ENCODE results near the gene CDH1.
"Not testable (repeated sequence)": the region's sequence is repeated elsewhere in the genome, so short reads cannot be mapped to it uniquely, and the experiment has no call there.

CDH1 gene

DNA sequence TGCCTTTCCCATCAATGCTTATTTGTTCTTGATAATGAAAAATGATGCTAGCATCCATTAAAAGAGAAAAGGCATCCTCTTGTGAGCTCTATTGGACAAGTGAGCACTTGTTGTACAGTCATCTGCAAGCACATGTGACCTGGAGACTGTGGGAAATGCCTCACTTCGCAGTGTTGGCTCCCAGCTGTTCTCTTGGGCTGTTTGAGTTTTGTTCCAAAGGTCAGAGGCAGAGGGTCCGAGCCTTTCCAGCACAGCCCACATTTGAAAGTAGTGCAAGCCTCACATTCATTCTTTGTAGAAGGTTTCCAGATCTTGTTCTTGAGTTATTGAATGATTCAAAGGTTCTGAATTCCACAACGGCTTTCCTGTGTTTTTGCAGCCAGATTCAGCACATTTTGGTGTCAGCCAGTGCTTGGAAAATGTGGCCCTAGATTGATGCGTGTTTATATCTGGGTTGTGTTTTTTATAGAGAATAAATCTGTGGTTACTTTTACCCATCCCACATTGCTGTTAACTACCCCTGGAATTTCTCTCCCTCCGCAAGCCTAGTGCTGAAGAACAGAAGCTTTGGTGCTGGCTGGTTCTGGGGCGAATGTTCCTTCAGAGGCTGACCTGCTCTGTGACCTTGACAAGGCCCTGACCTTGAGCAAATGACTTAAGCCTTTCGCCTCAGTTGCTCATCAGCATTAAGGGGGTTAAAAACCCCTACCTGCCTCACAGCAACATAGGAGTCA, 49.8 kb downstream of the CDH1 start:
- no CpG with 5 or more reads among the region's 7 CpGs for WGBS (ENCODE audit: extremely low coverage, insufficient coverage, low lambda C conversion rate)
- H3K27ac ChIP-seq (ENCODE audit: low read depth, low read length), result no peak overlapping the region

DNA sequence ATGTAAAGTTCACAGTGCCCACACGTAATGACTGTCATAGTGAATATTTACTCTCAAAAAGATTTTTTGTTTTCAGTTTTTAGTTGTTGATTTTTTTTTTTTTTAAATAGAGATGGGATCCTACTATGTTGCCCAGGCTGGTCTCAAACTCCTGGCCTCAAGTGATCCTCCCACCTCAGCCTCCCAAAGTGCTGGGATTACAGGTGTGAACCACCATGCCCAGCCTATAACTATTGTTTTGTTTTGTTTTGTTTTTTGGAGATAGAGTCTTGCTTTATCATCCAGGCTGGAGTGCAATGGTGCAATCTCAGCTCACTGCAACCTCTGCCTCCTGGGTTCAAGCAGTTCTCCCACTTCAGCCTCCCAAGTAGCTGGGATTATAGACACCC, 50.3 kb downstream of the CDH1 start:
- not testable (repeated sequence) for H3K4me1 ChIP-seq (ENCODE audit: control insufficient read depth, low read depth, low read length); H3K79me1 ChIP-seq (ENCODE audit: low read length); H2AK5ac ChIP-seq (ENCODE audit: low read length); H3K4me2 ChIP-seq (ENCODE audit: low read length); H3K27me3 ChIP-seq (ENCODE audit: insufficient read depth, low read length, poor library complexity); H2BK15ac ChIP-seq (replicated peaks; ENCODE audit: low read depth); H3K4me3 ChIP-seq (ENCODE audit: low read length); H3K36me3 ChIP-seq (ENCODE audit: control insufficient read depth, insufficient read depth, low read length); H3K23ac ChIP-seq (ENCODE audit: low read length); H2BK5ac ChIP-seq (ENCODE audit: low read length); H3K9ac ChIP-seq (ENCODE audit: low read length); H2BK120ac ChIP-seq (ENCODE audit: low read depth, low read length); H3K18ac ChIP-seq (ENCODE audit: low read length); H3K56ac ChIP-seq (ENCODE audit: low read length); H4K8ac ChIP-seq (ENCODE audit: low read depth, low read length); H3K4ac ChIP-seq (ENCODE audit: low read depth, low read length); DNase-seq; H3K27ac ChIP-seq (ENCODE audit: low read depth, low read length); H4K5ac ChIP-seq (ENCODE audit: low read length); H3K79me2 ChIP-seq (ENCODE audit: control insufficient read depth, insufficient read depth, low read length)
- WGBS (ENCODE audit: extremely low coverage, insufficient coverage, low lambda C conversion rate), result no CpG with 5 or more reads among the region's 1 CpG

More for the DNA sequence above, 49.8 kb downstream of the CDH1 start:
- H3K36me3 ChIP-seq (ENCODE audit: control insufficient read depth, insufficient read depth, low read length), result no peaks in the 10 kb centered on the region
- peaks cover 1% of the 10 kb centered on the region for H3K79me2 ChIP-seq (ENCODE audit: control insufficient read depth, insufficient read depth, low read length)
- no peak overlapping the region for H3K9ac ChIP-seq (ENCODE audit: low read length)
- no peak overlapping the region for H2BK15ac ChIP-seq (replicated peaks; ENCODE audit: low read depth)
- H4K8ac ChIP-seq (ENCODE audit: low read depth, low read length), result no peak overlapping the region
- H2AK5ac ChIP-seq (ENCODE audit: low read length), result no peak overlapping the region
- no peaks in the 10 kb centered on the region for H3K27me3 ChIP-seq (ENCODE audit: insufficient read depth, low read length, poor library complexity)
- H3K56ac ChIP-seq (ENCODE audit: low read length), result no peak overlapping the region
- no peak for DNase-seq
- no peak overlapping the region for H2BK120ac ChIP-seq (ENCODE audit: low read depth, low read length)
- no peak overlapping the region for H4K5ac ChIP-seq (ENCODE audit: low read length)
- H3K4ac ChIP-seq (ENCODE audit: low read depth, low read length), result no peak overlapping the region
- H3K79me1 ChIP-seq (ENCODE audit: low read length), result no peaks in the 10 kb centered on the region
- H3K4me3 ChIP-seq (ENCODE audit: low read length), result no peak overlapping the region
- no peak overlapping the region for H3K18ac ChIP-seq (ENCODE audit: low read length)
- H3K4me2 ChIP-seq (ENCODE audit: low read length), result no peak overlapping the region
- peaks cover 9% of the 10 kb centered on the region for H3K4me1 ChIP-seq (ENCODE audit: control insufficient read depth, low read depth, low read length)
- no peak overlapping the region for H2BK5ac ChIP-seq (ENCODE audit: low read length)
- no peak overlapping the region for H3K23ac ChIP-seq (ENCODE audit: low read length)

DNA sequence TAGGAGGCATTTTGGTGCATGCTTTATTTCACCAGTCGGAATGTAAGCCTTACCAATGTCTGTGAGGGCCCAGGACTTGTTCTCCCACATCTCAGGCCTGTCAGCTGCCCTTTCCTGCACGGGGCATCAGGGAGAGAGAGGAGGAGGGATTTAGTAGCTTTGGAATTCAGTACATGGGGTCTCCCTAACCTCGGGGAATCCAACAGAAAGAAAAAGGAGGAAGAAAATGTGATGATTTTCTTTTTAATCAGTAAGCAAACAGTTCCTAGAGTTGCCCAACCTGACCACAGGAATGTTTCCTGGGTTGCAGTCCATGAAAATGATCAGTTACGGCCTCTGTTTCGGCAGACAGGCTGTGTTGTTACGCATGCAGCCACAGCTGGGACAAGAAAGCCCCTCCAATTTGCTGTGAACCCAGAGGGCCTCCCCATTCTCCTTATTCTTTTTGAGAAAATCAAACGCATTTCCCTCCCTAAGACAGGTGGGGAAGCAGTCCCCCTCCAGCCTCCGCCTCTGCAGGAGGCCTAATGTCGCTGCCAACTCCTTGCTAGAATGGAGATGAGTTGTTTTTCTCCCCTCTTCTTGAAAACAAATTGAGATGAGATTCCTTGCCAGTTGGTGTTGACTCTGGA, 53.2 kb downstream of the CDH1 start:
- no peak overlapping the region for H2BK5ac ChIP-seq (ENCODE audit: low read length)
- no peaks in the 10 kb centered on the region for H3K36me3 ChIP-seq (ENCODE audit: control insufficient read depth, insufficient read depth, low read length)
- H3K4me2 ChIP-seq (ENCODE audit: low read length), result no peak overlapping the region
- no peak overlapping the region for H4K8ac ChIP-seq (ENCODE audit: low read depth, low read length)
- no peak overlapping the region for H2BK15ac ChIP-seq (replicated peaks; ENCODE audit: low read depth)
- no peak overlapping the region for H3K4ac ChIP-seq (ENCODE audit: low read depth, low read length)
- peak overlapping the region; percentile 71 for H3K56ac ChIP-seq (ENCODE audit: low read length)
- H3K4me3 ChIP-seq (ENCODE audit: low read length), result no peak overlapping the region
- H3K27me3 ChIP-seq (ENCODE audit: insufficient read depth, low read length, poor library complexity), result no peaks in the 10 kb centered on the region
- H3K18ac ChIP-seq (ENCODE audit: low read length), result no peak overlapping the region
- H3K27ac ChIP-seq (ENCODE audit: low read depth, low read length), result peak overlapping the region; percentile 17
- H4K5ac ChIP-seq (ENCODE audit: low read length), result no peak overlapping the region
- H3K4me1 ChIP-seq (ENCODE audit: control insufficient read depth, low read depth, low read length), result peaks cover 9% of the 10 kb centered on the region
- H3K9ac ChIP-seq (ENCODE audit: low read length), result peak overlapping the region; percentile 16
- H3K79me1 ChIP-seq (ENCODE audit: low read length), result peaks cover 1% of the 10 kb centered on the region
- no CpG with 5 or more reads among the region's 9 CpGs for WGBS (ENCODE audit: extremely low coverage, insufficient coverage, low lambda C conversion rate)
- peaks cover 1% of the 10 kb centered on the region for H3K79me2 ChIP-seq (ENCODE audit: control insufficient read depth, insufficient read depth, low read length)
- no peak overlapping the region for H2BK120ac ChIP-seq (ENCODE audit: low read depth, low read length)
- no peak overlapping the region for H3K23ac ChIP-seq (ENCODE audit: low read length)
- no peak overlapping the region for H2AK5ac ChIP-seq (ENCODE audit: low read length)
- peak; percentile 45 for DNase-seq

DNA sequence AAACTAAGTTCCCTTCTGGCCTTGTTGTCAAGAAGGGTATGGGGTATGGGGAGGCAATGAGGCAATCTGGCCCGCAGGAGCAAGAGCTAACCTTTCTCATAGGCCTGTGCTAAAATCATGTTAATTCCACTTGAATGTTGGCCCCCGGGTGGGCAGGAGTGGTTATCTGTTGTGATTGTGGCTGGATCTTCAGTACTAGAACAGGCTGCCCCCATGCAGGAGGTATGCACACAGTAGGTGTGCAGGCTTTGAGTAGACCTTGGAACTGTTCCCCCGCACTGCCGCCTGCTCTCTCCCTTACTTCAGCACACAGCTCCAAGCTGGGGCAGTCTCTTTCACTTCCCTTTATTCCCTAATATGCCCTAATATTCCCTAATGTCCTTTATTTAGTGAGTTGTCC, 53.9 kb downstream of the CDH1 start:
- no peak overlapping the region for H3K4me3 ChIP-seq (ENCODE audit: low read length)
- H3K23ac ChIP-seq (ENCODE audit: low read length), result no peak overlapping the region
- no peak overlapping the region for H3K18ac ChIP-seq (ENCODE audit: low read length)
- peak overlapping the region; percentile 17 for H3K27ac ChIP-seq (ENCODE audit: low read depth, low read length)
- no peak overlapping the region for H2BK120ac ChIP-seq (ENCODE audit: low read depth, low read length)
- no peak overlapping the region for H4K5ac ChIP-seq (ENCODE audit: low read length)
- H3K79me2 ChIP-seq (ENCODE audit: control insufficient read depth, insufficient read depth, low read length), result peaks cover 1% of the 10 kb centered on the region
- H4K8ac ChIP-seq (ENCODE audit: low read depth, low read length), result no peak overlapping the region
- H3K4ac ChIP-seq (ENCODE audit: low read depth, low read length), result no peak overlapping the region
- H2BK15ac ChIP-seq (replicated peaks; ENCODE audit: low read depth), result no peak overlapping the region
- no CpG with 5 or more reads among the region's 4 CpGs for WGBS (ENCODE audit: extremely low coverage, insufficient coverage, low lambda C conversion rate)
- peaks cover 9% of the 10 kb centered on the region for H3K4me1 ChIP-seq (ENCODE audit: control insufficient read depth, low read depth, low read length)
- H2AK5ac ChIP-seq (ENCODE audit: low read length), result no peak overlapping the region
- H3K9ac ChIP-seq (ENCODE audit: low read length), result peak overlapping the region; percentile 16
- no peaks in the 10 kb centered on the region for H3K27me3 ChIP-seq (ENCODE audit: insufficient read depth, low read length, poor library complexity)
- H2BK5ac ChIP-seq (ENCODE audit: low read length), result no peak overlapping the region
- H3K36me3 ChIP-seq (ENCODE audit: control insufficient read depth, insufficient read depth, low read length), result no peaks in the 10 kb centered on the region
- DNase-seq, result peak; percentile 23
- no peak overlapping the region for H3K4me2 ChIP-seq (ENCODE audit: low read length)
- no peak overlapping the region for H3K56ac ChIP-seq (ENCODE audit: low read length)
- H3K79me1 ChIP-seq (ENCODE audit: low read length), result peaks cover 1% of the 10 kb centered on the region

DNA sequence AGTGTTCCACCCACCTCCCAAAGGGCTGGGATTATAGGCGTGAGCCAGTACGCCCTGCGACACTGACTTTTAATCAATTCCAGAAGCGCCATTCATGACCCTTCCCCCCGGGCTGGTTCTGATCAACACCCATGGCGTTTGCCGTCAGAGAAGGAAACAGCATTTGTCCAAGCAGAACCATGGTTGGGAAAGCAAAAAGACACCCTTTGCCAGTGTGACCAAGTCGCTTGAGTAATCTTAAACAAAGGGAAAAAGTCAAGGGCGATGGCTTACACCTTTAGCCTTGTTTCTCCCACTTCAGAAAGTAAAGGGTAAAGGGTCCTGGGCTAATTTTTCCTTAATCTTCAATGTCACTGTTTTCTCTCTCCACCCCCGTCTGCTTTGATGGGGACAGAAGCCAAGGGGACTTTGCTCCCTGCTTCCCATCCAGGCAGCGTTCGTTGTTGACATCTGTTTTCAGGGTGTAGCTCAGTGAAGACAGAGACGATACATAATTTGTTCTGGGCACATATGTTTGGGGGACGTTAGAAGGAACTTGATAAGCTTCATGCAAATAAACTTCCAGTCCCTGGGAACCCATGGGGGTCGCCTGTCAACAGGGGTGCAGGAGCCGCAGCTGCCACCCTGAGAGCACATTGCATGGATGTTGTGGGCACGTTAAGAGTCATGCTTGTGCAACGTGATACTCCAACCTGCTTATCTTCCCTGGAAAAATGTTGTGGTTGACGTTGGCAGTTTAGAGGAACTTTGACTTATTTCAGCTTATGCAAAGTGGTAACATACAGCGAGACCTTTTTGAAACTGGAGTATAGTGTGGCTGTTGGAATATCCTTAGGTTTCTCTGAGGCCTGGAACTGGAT, 55.6 kb downstream of the CDH1 start:
- Histone ChIP-seq H3K79me2 (ENCODE audit: control insufficient read depth, insufficient read depth, low read length) (peaks cover 1% of the 10 kb centered on the region), H3K79me1 (ENCODE audit: low read length) (peaks cover 1% of the 10 kb centered on the region), H4K8ac (ENCODE audit: low read depth, low read length) (no peak overlapping the region), H3K4me3 (ENCODE audit: low read length) (no peak overlapping the region), H2BK120ac (ENCODE audit: low read depth, low read length) (no peak overlapping the region), H3K36me3 (ENCODE audit: control insufficient read depth, insufficient read depth, low read length) (no peaks in the 10 kb centered on the region), H3K18ac (ENCODE audit: low read length) (no peak overlapping the region), H4K5ac (ENCODE audit: low read length) (no peak overlapping the region), H3K4ac (ENCODE audit: low read depth, low read length) (no peak overlapping the region), H3K56ac (ENCODE audit: low read length) (no peak overlapping the region), H2AK5ac (ENCODE audit: low read length) (no peak overlapping the region), H2BK15ac (replicated peaks; ENCODE audit: low read depth) (no peak overlapping the region), H3K23ac (ENCODE audit: low read length) (no peak overlapping the region), H2BK5ac (ENCODE audit: low read length) (no peak overlapping the region), H3K4me2 (ENCODE audit: low read length) (no peak overlapping the region), H3K27ac (ENCODE audit: low read depth, low read length) (no peak overlapping the region), H3K4me1 (ENCODE audit: control insufficient read depth, low read depth, low read length) (peaks cover 9% of the 10 kb centered on the region), H3K27me3 (ENCODE audit: insufficient read depth, low read length, poor library complexity) (no peaks in the 10 kb centered on the region), H3K9ac (ENCODE audit: low read length) (no peak overlapping the region)
- no peak for DNase-seq
- WGBS (ENCODE audit: extremely low coverage, insufficient coverage, low lambda C conversion rate), result no CpG with 5 or more reads among the region's 20 CpGs

All from mesendoderm (in vitro differentiated cells).